Activated naive CD4-positive, alpha-beta T cell treated with anti-CD3 and anti-CD28 coated beads for 36 hours (primary cell): ENCODE results near the gene SLC35E4. TPM values are rescaled to one million over a fixed set of nuclear protein-coding genes. Genes with fewer than 3 reads are reported as not detected.

Source experiments
- CTCF ChIA-PET: fragments of 350-600 bp; sonication (Branson Sonifier 250); formaldehyde crosslinking; loops from one replicate; lab custom pipeline; 2021; ENCODE audit warnings: antibody characterized with exemption; lab: Charles Lee
- DNase-seq: peaks from one replicate; pipeline ENCODE4 v3.0.0-alpha.2; 2020
- H3K27ac Mint-ChIP-seq: one replicate; pipeline ENCODE4 v1.8.0; 2021; ENCODE audit warnings: mild to moderate bottlenecking, mixed read lengths
- H3K27me3 Mint-ChIP-seq: one replicate; pipeline ENCODE4 v1.8.0; 2021; ENCODE audit warnings: low read depth, mixed read lengths
- H3K36me3 Mint-ChIP-seq: one replicate; pipeline ENCODE4 v1.8.0; 2021; ENCODE audit warnings: low read depth, mixed read lengths
- H3K4me1 Mint-ChIP-seq: one replicate; pipeline ENCODE4 v1.8.0; 2021; ENCODE audit warnings: low read depth, mixed read lengths
- H3K4me3 Mint-ChIP-seq: one replicate; pipeline ENCODE4 v1.8.0; 2021; ENCODE audit warnings: mild to moderate bottlenecking, moderate library complexity, mixed read lengths
- H3K9me3 Mint-ChIP-seq: one replicate; pipeline ENCODE4 v1.8.0; 2021; ENCODE audit warnings: mixed read lengths
- intact Hi-C: fragments of 100-400 bp; cut with micrococcal nuclease; formaldehyde crosslinking; loops from one replicate; pipeline ENCODE4 v1.15.1; 2023
- total RNA-seq, 2 experiments: library from RNA; stranded (reverse); gene quantifications; one replicate each; pipeline ENCODE4 v1.2.3, GENCODE V29; 2021

The SLC35E4 gene
- total RNA-seq, 2 experiments from 2014 or later: 2.2 TPM

DNA sequence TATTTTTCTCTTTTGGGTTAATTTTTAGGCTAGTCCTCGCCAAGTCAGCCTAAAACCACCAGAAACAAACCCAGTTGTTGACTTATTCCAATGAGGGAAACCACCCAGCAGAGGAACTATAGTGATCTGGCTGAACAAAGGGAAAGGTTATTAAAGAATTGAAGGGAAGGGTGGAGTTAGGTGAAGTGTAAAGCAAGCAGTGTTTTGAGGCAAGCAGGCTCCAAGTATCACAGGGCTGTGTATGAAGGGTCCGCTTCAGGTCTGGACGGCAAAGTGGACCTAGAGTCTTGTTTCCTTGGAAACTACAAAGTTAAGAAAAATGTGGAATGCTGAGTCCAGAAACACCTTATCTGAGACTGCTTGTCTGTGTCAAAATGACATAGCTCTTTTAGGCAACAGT, 31.8 kb upstream of the SLC35E4 start:
- CTCF ChIA-PET: interaction anchor here (1.1 to 1.8 kb wide), 3 partner anchors 8 to 13 kb away, joined by 3 to 7 read pairs (median 5); partner anchors contain the start of gene PES1
- no peaks in the 10 kb centered on the region for H3K27me3 Mint-ChIP-seq
- intact Hi-C loops: loop anchor here (2.0 to 10.0 kb wide), 2 partner anchors 213 to 289 kb away; no protein-coding TSS in a partner anchor
- no peaks in the 10 kb centered on the region for H3K36me3 Mint-ChIP-seq
- H3K4me3 Mint-ChIP-seq: no peak overlapping the region
- no peak for DNase-seq
- no peak overlapping the region for H3K27ac Mint-ChIP-seq
- H3K4me1 Mint-ChIP-seq: peaks cover 26% of the 10 kb centered on the region
- H3K9me3 Mint-ChIP-seq: peaks cover 1% of the 10 kb centered on the region

DNA sequence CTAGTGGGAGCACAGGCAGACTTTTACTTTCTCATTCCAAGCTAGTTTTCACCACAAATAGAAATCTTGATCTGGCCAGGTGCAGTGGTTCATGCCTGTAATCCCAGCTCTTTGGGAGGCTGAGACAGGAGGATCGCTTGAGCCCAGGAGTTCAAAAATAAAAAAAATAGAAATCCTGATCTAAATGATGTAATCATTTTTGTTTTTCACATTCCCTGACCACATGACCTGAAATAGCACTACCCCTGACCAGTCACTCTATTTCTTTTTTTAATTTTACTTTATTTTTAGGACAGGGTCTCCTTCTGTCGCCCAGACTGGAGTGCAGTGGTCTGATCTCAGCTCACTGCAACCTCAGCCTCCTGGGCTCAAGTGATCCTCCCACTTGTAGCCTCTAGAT, 30.9 kb upstream of the SLC35E4 start:
- no peaks in the 10 kb centered on the region for H3K27me3 Mint-ChIP-seq
- no peak overlapping the region for H3K27ac Mint-ChIP-seq
- no peak for DNase-seq
- H3K4me3 Mint-ChIP-seq: no peak overlapping the region
- H3K36me3 Mint-ChIP-seq: no peaks in the 10 kb centered on the region
- peaks cover 1% of the 10 kb centered on the region for H3K9me3 Mint-ChIP-seq
- peaks cover 33% of the 10 kb centered on the region for H3K4me1 Mint-ChIP-seq
- intact Hi-C loops: loop anchor here (10.0 kb wide), 1 partner anchor 290 kb away; no protein-coding TSS in a partner anchor
- CTCF ChIA-PET: interaction anchor here (0.6 to 1.8 kb wide), 5 partner anchors 9 to 14 kb away, joined by 3 to 7 read pairs (median 3); partner anchors contain the start of gene PES1

DNA sequence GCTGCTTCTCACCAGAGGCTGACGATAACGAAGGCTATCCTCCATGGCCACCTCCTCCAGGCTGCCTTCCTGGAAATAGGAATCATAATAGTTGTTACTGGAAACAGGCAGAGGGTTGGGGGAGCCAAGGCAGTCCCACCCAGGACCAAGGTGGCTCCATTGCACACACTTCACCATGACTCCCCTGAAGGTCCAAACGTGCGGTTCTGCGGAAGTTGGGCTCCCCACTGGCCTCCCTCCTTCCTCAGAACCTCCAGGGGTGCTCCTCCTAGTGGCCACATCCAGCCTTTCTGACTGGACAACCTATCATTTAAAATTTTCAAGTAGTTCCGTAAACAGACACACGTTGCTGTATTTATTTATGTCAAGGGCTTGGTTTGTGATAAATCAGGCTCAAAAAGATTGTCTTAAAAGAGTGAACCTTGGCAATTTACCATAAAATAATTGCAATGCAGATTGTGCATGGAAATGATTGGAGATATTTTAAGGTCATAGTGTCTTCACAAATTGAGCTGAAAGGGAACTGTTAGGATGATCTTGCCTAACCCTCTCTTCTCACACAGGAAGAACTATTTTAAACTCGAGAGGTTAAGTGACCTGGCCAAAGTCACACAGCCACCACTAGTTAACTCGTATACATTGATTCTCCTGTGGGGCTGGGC, 30.0 kb upstream of the SLC35E4 start:
- no peak overlapping the region for H3K27ac Mint-ChIP-seq
- intact Hi-C loops: loop anchor here (2.0 to 10.0 kb wide), 3 partner anchors 13 to 291 kb away; partner anchors contain the start of gene SLC35E4
- CTCF ChIA-PET: interaction anchor here (0.6 to 2.8 kb wide), 10 partner anchors 10 to 161 kb away, joined by 3 to 18 read pairs (median 4); partner anchors contain the start of gene PES1

DNA sequence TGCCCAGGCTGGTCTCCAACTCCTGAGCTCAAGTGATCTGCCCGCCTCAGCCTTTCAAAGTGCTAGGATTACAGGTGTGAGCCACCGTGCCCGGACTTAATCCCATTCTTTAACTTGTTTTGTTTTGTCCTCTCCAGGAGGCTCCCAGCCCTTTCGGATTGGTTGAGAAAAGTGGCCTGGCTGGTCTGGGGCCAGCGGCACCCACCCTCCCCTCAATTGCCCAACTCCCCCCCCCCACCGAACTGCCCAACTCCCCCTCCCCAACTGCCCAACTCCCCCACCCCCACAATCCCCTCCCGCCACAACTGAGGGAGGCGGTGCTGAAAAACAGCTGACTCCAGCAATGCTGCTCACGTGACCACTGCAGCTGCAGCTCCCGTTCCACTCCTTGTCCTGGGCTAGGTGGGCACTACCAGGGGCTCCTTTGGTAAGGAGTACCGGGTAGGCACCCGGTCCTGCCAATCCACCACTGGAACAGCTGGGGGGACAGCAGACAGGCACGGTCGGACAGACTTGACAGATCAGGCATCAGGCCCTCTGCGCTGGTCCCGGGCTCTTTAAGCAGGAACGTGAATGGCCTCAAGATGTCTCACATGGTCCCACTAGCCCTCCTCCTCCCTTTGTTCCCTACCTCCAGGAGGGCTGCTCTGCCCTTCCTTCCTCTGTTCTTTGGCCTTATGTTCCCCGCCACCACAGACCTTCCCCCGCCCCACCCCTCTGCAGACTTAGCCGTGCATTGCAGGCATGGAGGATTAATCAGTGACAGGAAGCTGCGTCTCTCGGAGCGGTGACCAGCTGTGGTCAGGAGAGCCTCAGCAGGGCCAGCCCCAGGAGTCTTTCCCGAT, 28.9 kb upstream of the SLC35E4 start, which contains the start of gene TCN2:
Gene TCN2 (plus strand): TSS at position 720 of the 845 bp plus-strand sequence. CDS start 158 bp downstream, outside the sequence.
- H3K4me1 Mint-ChIP-seq: peaks cover 33% of the 10 kb centered on the region
- peak within 1 kb of the TSS; percentile 74 for H3K4me3 Mint-ChIP-seq
- H3K27me3 Mint-ChIP-seq: no peaks in the 10 kb centered on the region
- no peak within 1 kb of the TSS for H3K27ac Mint-ChIP-seq
- peak; percentile 78 for DNase-seq
- peaks cover 1% of the 10 kb centered on the region for H3K9me3 Mint-ChIP-seq
- H3K36me3 Mint-ChIP-seq: no peaks in the 10 kb centered on the region
- CTCF ChIA-PET: interaction anchor here (0.6 to 2.8 kb wide), 10 partner anchors 9 to 162 kb away, joined by 3 to 18 read pairs (median 4); partner anchors contain the start of gene PES1
- intact Hi-C loops: loop anchor here (2.0 to 10.0 kb wide), 3 partner anchors 14 to 292 kb away; partner anchors contain the start of gene SLC35E4

More for the DNA sequence above, 30.0 kb upstream of the SLC35E4 start:
- peaks cover 1% of the 10 kb centered on the region for H3K9me3 Mint-ChIP-seq
- peak; percentile 69 for DNase-seq
- H3K27me3 Mint-ChIP-seq: no peaks in the 10 kb centered on the region
- no peaks in the 10 kb centered on the region for H3K36me3 Mint-ChIP-seq
- no peak overlapping the region for H3K4me3 Mint-ChIP-seq
- peaks cover 33% of the 10 kb centered on the region for H3K4me1 Mint-ChIP-seq

DNA sequence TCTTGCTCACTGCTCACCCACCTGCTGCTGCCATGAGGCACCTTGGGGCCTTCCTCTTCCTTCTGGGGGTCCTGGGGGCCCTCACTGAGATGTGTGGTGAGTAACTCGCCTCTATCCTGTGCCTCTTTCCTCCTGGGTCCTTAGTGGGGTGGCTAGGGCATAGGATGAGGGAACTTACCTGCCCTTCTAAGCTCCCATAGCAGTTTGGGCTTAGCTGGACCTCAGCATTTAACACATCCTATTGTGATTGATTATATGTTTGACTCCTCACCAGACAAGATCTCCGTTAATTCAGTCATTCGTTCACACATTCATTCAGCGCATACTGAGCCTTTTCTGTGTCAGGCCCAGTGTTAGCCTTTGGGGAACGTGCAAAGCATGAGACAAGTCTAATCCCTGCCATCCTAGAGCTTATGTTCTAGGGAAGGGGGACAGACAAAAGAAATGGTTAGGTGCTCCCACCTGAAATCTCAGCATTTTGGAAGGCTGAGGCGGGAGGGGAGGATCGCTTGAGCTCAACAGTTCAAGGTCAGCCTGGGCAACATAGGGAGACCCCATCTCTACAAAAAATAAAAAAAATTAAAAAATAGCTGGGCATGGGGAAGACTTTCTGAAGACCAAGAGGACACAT, 28.2 kb upstream of the SLC35E4 start:
- intact Hi-C loops: loop anchor here (2.0 to 10.0 kb wide), 3 partner anchors 15 to 293 kb away; partner anchors contain the start of gene SLC35E4
- no peaks in the 10 kb centered on the region for H3K27me3 Mint-ChIP-seq
- no peak overlapping the region for H3K27ac Mint-ChIP-seq
- H3K9me3 Mint-ChIP-seq: no peaks in the 10 kb centered on the region
- CTCF ChIA-PET: interaction anchor here (0.6 to 2.8 kb wide), 8 partner anchors 26 to 162 kb away, joined by 3 to 18 read pairs (median 3); no protein-coding TSS in a partner anchor
- H3K4me3 Mint-ChIP-seq: peak overlapping the region; percentile 74
- H3K36me3 Mint-ChIP-seq: no peaks in the 10 kb centered on the region
- peaks cover 32% of the 10 kb centered on the region for H3K4me1 Mint-ChIP-seq
- DNase-seq: no peak

DNA sequence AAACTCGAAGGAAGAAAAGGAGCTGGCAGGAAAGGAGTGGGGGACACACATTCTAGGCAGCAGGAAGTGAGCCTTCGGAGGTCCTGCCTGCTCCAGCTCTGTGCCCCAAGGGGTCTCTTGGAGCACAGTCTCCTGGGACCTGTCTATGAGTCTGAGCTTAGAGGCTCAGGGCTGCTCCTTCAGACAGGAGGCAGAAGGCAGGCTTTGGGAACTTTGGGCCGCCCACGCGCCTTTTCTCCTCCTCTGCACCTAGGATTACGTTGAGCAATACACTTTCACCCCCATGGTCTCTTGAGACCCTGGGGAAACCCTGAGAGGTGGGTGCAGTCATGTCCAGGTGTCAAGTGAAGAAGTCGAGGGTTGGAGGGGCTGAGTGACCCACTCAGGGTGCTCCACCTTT, 27.6 kb upstream of the SLC35E4 start:
- Mint-ChIP-seq H3K27ac (no peak overlapping the region), H3K4me1 (peaks cover 32% of the 10 kb centered on the region), H3K9me3 (no peaks in the 10 kb centered on the region), H3K27me3 (no peaks in the 10 kb centered on the region), H3K36me3 (no peaks in the 10 kb centered on the region), H3K4me3 (no peak overlapping the region)
- DNase-seq: no peak
- intact Hi-C loops: loop anchor here (2.0 to 10.0 kb wide), 3 partner anchors 15 to 293 kb away; partner anchors contain the start of gene SLC35E4
- CTCF ChIA-PET: interaction anchor here (0.6 to 2.8 kb wide), 6 partner anchors 25 to 147 kb away, joined by 3 to 18 read pairs (median 3); no protein-coding TSS in a partner anchor

DNA sequence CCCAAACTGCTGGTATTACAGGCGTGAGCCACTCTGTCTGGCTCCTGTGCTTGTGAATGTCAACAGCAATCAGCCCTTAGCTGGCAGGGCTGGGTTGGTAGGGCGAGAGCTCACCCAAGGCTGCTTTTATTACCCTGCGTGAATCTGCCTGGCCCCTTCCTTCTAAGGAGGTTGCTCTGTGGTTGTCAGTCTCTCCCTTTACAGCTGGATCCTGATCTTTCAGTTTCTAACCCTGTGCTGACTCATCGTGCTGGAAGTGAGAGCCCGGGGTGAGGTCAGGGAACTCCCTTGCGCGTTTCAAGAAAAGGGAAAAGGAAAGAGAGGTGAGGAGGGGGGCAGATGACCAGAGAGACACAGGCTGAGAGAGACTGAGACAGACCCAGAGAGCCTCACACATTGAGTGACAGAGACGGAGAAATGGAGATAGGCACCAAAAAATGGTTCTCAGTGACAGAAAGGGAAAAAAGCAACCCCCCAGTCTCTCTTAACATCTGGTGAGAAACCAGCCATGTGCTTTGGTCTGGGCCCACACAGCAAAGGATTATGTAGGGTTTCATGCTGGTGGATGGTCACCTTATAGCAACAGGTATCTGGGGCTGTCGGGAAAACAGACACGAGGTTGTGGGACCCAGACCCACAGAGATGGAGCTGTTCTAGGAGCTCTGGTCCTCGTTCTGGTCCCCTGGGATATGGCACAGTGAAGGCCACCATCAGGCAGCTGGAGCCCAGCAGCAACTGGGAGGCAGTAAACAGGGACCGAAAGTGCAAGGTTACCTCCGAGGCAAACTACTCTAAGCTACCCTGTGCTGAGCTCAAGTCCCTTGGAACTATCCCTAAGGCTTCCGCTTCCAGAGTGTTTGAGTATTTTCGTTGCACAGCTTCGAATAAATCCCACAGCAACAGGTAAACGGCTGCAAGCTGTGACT, 26.1 kb upstream of the SLC35E4 start:
- Mint-ChIP-seq H3K9me3 (no peaks in the 10 kb centered on the region), H3K27ac (peak overlapping the region; percentile 3), H3K4me1 (peaks cover 32% of the 10 kb centered on the region), H3K36me3 (no peaks in the 10 kb centered on the region), H3K4me3 (no peak overlapping the region), H3K27me3 (no peaks in the 10 kb centered on the region)
- DNase-seq: peak; percentile 72
- intact Hi-C loops: loop anchor here (10.0 kb wide), 1 partner anchor 295 kb away; no protein-coding TSS in a partner anchor
- CTCF ChIA-PET: interaction anchor here (0.6 to 1.7 kb wide), 3 partner anchors 17 to 25 kb away, joined by 3 to 9 read pairs (median 4); no protein-coding TSS in a partner anchor

DNA sequence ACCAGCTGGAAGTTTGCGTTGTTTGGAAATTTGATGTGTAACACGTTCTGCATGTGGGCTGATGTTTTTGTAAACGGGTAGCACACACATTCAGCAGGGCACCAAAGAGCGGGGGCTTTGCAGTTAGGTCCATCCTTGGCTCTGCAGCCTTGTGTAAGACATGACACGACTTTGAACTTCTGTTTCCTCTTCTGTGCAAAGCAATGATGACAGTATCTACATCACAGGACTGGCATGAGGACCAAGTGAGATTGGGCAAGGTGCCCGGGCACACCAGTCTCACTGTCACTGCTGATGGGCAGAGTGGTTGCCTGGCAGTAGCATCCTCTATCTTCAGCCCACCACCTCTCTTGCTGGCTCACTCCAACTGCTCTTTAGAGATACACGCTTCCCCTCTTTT, 25.3 kb upstream of the SLC35E4 start:
- Mint-ChIP-seq H3K9me3 (no peaks in the 10 kb centered on the region), H3K4me1 (peaks cover 32% of the 10 kb centered on the region), H3K36me3 (no peaks in the 10 kb centered on the region), H3K27ac (no peak overlapping the region), H3K27me3 (no peaks in the 10 kb centered on the region), H3K4me3 (no peak overlapping the region)
- intact Hi-C loops: no loop called here
- no peak for DNase-seq
- CTCF ChIA-PET: interaction anchor here (0.6 to 1.7 kb wide), 3 partner anchors 17 to 24 kb away, joined by 3 to 9 read pairs (median 4); no protein-coding TSS in a partner anchor

DNA sequence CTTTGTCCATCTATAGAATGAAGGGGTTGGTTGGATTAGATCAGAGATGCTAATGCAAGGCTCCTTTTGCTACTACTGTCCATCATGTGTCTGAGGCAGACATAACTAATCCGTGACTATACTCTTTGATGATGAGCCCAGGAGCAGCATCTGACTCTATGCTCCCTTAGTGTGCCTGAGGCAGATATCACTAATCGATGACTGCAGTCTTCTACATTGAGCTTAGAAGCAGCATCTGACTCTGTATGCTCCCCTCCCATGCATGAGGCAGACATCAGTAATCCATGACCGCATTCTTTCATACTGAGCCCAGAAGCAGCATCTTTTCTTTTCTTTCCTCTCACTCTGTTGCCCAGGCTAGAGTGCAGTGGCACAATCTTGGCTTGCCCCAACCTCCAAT, 24.4 kb upstream of the SLC35E4 start:
- Mint-ChIP-seq H3K27me3 (no peaks in the 10 kb centered on the region), H3K4me1 (peaks cover 27% of the 10 kb centered on the region), H3K27ac (no peak overlapping the region), H3K9me3 (no peaks in the 10 kb centered on the region), H3K4me3 (no peak overlapping the region), H3K36me3 (no peaks in the 10 kb centered on the region)
- DNase-seq: no peak
- intact Hi-C loops: no loop called here
- CTCF ChIA-PET: no interaction called here

DNA sequence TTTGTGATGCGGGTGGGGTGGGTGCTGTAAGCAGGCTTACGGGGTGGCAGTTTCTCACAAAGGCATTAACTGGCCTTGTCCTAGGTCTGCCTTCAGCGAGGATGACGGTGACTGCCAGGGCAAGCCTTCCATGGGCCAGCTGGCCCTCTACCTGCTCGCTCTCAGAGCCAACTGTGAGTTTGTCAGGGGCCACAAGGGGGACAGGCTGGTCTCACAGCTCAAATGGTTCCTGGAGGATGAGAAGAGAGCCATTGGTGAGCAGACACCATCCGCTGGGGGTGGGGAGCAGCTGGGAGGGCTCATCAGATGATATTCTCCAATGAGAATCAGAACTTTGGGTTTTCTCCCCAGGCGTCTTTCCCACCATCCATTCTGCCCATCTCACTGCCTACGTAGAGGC, 22.8 kb upstream of the SLC35E4 start:
- Mint-ChIP-seq H3K4me1 (peaks cover 15% of the 10 kb centered on the region), H3K27me3 (no peaks in the 10 kb centered on the region)

More for the DNA sequence above, 22.8 kb upstream of the SLC35E4 start:
- intact Hi-C loops: no loop called here
- DNase-seq: no peak
- Mint-ChIP-seq H3K4me3 (no peak overlapping the region), H3K36me3 (no peaks in the 10 kb centered on the region), H3K9me3 (no peaks in the 10 kb centered on the region), H3K27ac (no peak overlapping the region)
- CTCF ChIA-PET: no interaction called here
